Smooth muscle cell (in vitro differentiated cells): ENCODE measurements around the gene ZIC3. TPM values are rescaled to one million over a fixed set of nuclear protein-coding genes. Genes with fewer than 3 reads are reported as not detected.
A peak's percentile ranks its signal among the peaks of the same experiment; 100 is the strongest.

Experiments
- DNase-seq: peaks from one replicate; lab custom pipeline; 2025; ENCODE audit not compliant: unreplicated experiment; lab: John Stamatoyannopoulos, UW
- H2AFZ ChIP-seq: fragments of 200-600 bp; sonication (generic); 2 replicates; pipeline ENCODE4 v1.6.0; 2016; ENCODE audit warnings: antibody characterized with exemption, low read depth, mild to moderate bottlenecking
- H3F3A ChIP-seq: fragments of 200-600 bp; sonication (generic); 2 replicates; pipeline ENCODE4 v1.6.0; 2017; ENCODE audit warnings: antibody characterized with exemption, low read depth
- H3K27ac ChIP-seq: fragments of 200-600 bp; sonication (generic); 2 replicates; pipeline ENCODE4 v1.5.1; 2016; ENCODE audit warnings: low read depth, mild to moderate bottlenecking
- H3K27me3 ChIP-seq: fragments of 200-600 bp; sonication (generic); 2 replicates; pipeline ENCODE4 v1.6.1; 2016; ENCODE audit warnings: low read depth, mild to moderate bottlenecking
- H3K36me3 ChIP-seq: fragments of 200-600 bp; sonication (generic); 2 replicates; pipeline ENCODE4 v1.5.1; 2016; ENCODE audit warnings: low read depth
- H3K4me1 ChIP-seq: fragments of 200-600 bp; sonication (generic); 2 replicates; pipeline ENCODE4 v1.5.1; 2016; ENCODE audit warnings: low read depth
- H3K4me2 ChIP-seq: fragments of 200-600 bp; sonication (generic); 2 replicates; pipeline ENCODE4 v1.6.0; 2016; ENCODE audit warnings: mild to moderate bottlenecking
- H3K4me3 ChIP-seq: fragments of 200-600 bp; sonication (generic); 2 replicates; pipeline ENCODE4 v1.5.1; 2016; ENCODE audit warnings: mild to moderate bottlenecking
- H3K79me2 ChIP-seq: fragments of 200-600 bp; sonication (generic); 2 replicates; pipeline ENCODE4 v1.6.0; 2016; ENCODE audit warnings: low read depth, mild to moderate bottlenecking
- H3K9ac ChIP-seq: fragments of 200-600 bp; sonication (generic); 2 replicates; pipeline ENCODE4 v1.6.0; 2016; ENCODE audit warnings: low read depth
- H3K9me3 ChIP-seq: fragments of 200-600 bp; sonication (generic); replicated peaks from 2 replicates; pipeline ENCODE4 v1.5.1; 2016; ENCODE audit warnings: low read depth
- H4K20me1 ChIP-seq: fragments of 200-600 bp; sonication (generic); 2 replicates; pipeline ENCODE4 v1.6.0; 2016; ENCODE audit warnings: low read depth
- CTCF ChIP-seq: fragments of 200-600 bp; sonication (generic); IDR thresholded peaks from 2 replicates; pipeline ENCODE4 v1.5.1; 2017; ENCODE audit warnings: borderline replicate concordance, mild to moderate bottlenecking, antibody characterized with exemption; ENCODE audit not compliant: insufficient read depth, poor library complexity, severe bottlenecking
- WGBS: methylation state at CpG from one replicate; pipeline ENCODE4 v1.1.7; 2016; ENCODE audit warnings: low lambda C conversion rate; 5-methylcytosine and 5-hydroxymethylcytosine counted together
- polyA plus RNA-seq: library from polyadenylated mRNA; unstranded; fragments of >200 nt; fragmentation: Nextera tagmentation; extraction: Ambion mirVana; gene quantifications from 2 replicates; pipeline ENCODE4 v1.2.1, GENCODE V29; 2016
- total RNA-seq: library from RNA; depleted of rRNA; stranded (reverse); fragments of >200 nt; gene quantifications from 2 replicates; pipeline ENCODE4 v1.2.3, GENCODE V29; 2014

Gene ZIC3
- total RNA-seq (0.09 TPM in 1 of 2 replicates, not detected in the other), polyA plus RNA-seq (not detected in 2 replicates)

- DNase-seq, result no peak
- Histone ChIP-seq H4K20me1 (no peaks in the 10 kb centered on the region), H3K9ac (no peak within 1 kb of the TSS), H3K4me2 (peak within 1 kb of the TSS; percentile 84), H3K79me2 (no peaks in the 10 kb centered on the region), H3K4me1 (no peaks in the 10 kb centered on the region), H2AFZ (peak within 1 kb of the TSS; percentile 15), H3K27ac (no peak within 1 kb of the TSS), H3K4me3 (peak within 1 kb of the TSS; percentile 56), H3F3A (no peaks in the 10 kb centered on the region), H3K9me3 (peaks cover 5% of the 10 kb centered on the region), H3K27me3 (peaks cover 90% of the 10 kb centered on the region), H3K36me3 (no peaks in the 10 kb centered on the region)
- no peak for TF ChIP-seq CTCF
- WGBS, result 60% methylated on average over 66 of the region's 69 CpGs
These were observed at the start of gene ZIC3 for GRCh38 chrX:137565921-137566745. Gene ZIC3 (plus strand): TSS chrX:137566127. CDS start chrX:137566692, 565 bp downstream.

GRCh38 chrX:137519459-137519858 is 46.5 kb upstream of the ZIC3 start:
- H3K9ac ChIP-seq, result no peak overlapping the region
- 74% methylated on average over 3 of the region's 3 CpGs for whole genome bisulfite sequencing

GRCh38 chrX:137545711-137546651 is 19.9 kb upstream of the ZIC3 start:
- Histone ChIP-seq H4K20me1 (no peaks in the 10 kb centered on the region), H3K9ac (no peak overlapping the region), H3K36me3 (no peaks in the 10 kb centered on the region), H3K4me1 (no peaks in the 10 kb centered on the region), H3K9me3 (no peaks in the 10 kb centered on the region), H3K4me3 (no peak overlapping the region), H3K4me2 (no peak overlapping the region), H2AFZ (no peak overlapping the region), H3K79me2 (no peaks in the 10 kb centered on the region), H3F3A (no peaks in the 10 kb centered on the region), H3K27ac (no peak overlapping the region), H3K27me3 (peaks cover 70% of the 10 kb centered on the region)
- DNase-seq, result no peak
- TF ChIP-seq CTCF, result no peak
- 50% methylated on average over 44 of the region's 45 CpGs for WGBS

More at GRCh38 chrX:137519459-137519858, 46.5 kb upstream of the ZIC3 start:
- H2AFZ ChIP-seq, result no peak overlapping the region
- no peak overlapping the region for H3K4me2 ChIP-seq
- H3K4me1 ChIP-seq, result no peaks in the 10 kb centered on the region
- no peaks in the 10 kb centered on the region for H3K27me3 ChIP-seq
- no peak overlapping the region for H3K27ac ChIP-seq
- H3K4me3 ChIP-seq, result no peak overlapping the region
- H3K79me2 ChIP-seq, result no peaks in the 10 kb centered on the region
- DNase-seq, result no peak
- H3K9me3 ChIP-seq, result no peaks in the 10 kb centered on the region
- H3K36me3 ChIP-seq, result no peaks in the 10 kb centered on the region
- TF ChIP-seq CTCF, result no peak
- no peaks in the 10 kb centered on the region for H3F3A ChIP-seq
- no peaks in the 10 kb centered on the region for H4K20me1 ChIP-seq
